SK-N-SH (cell line): ENCODE data around the gene ADAMTS15.

ENCODE experiments used
- CHD2 ChIP-seq: fragments of 150-350 bp; IDR thresholded peaks from 2 replicates; pipeline ENCODE4 v1.6.1; 2018; ENCODE audit warnings: low read length; ENCODE audit not compliant: partially characterized antibody
- ELF1 ChIP-seq: IDR thresholded peaks from 2 replicates; pipeline ENCODE4 v1.4.0; 2012
- GATA2 ChIP-seq: sonication (generic); formaldehyde crosslinking; IDR thresholded peaks from 2 replicates; pipeline ENCODE4 v1.5.0; 2020; ENCODE audit warnings: mild to moderate bottlenecking, missing genetic modification reagents
- POLR2AphosphoS5 ChIP-seq: IDR thresholded peaks from 2 replicates; pipeline ENCODE4 v1.6.1; 2012; ENCODE audit warnings: low read depth, low read length
- RXRA ChIP-seq: IDR thresholded peaks from 2 replicates; pipeline ENCODE4 v1.4.0; 2012; ENCODE audit warnings: low read depth, mild to moderate bottlenecking, borderline replicate concordance
- SIN3A ChIP-seq: IDR thresholded peaks from 2 replicates; pipeline ENCODE4 v1.6.1; 2012; ENCODE audit warnings: low read depth, mild to moderate bottlenecking, low read length, moderate library complexity, borderline replicate concordance
- TCF12 ChIP-seq: IDR thresholded peaks from 2 replicates; pipeline ENCODE4 v1.4.0; 2012
- YY1 ChIP-seq: IDR thresholded peaks from 2 replicates; pipeline ENCODE4 v1.4.0; 2012; ENCODE audit warnings: low read depth, mild to moderate bottlenecking
- TF ChIP-seq, protein P1 (sequence below): fragments of 200-600 bp; sonication (generic); IDR thresholded peaks from 2 replicates; pipeline ENCODE4 v1.6.1; 2017; ENCODE audit warnings: antibody characterized with exemption, mild to moderate bottlenecking, moderate library complexity
- TF ChIP-seq, protein P2 (sequence below): IDR thresholded peaks from 2 replicates; pipeline ENCODE4 v1.6.1; 2012; ENCODE audit warnings: mild to moderate bottlenecking, low read depth, low read length, moderate library complexity
- TF ChIP-seq, protein P3 (sequence below): IDR thresholded peaks from 2 replicates; pipeline ENCODE4 v1.4.0; 2012; ENCODE audit warnings: low read depth
- TF ChIP-seq, protein P4 (sequence below): IDR thresholded peaks from 2 replicates; pipeline ENCODE4 v1.4.0; 2012; ENCODE audit warnings: low read depth, borderline replicate concordance

DNA sequence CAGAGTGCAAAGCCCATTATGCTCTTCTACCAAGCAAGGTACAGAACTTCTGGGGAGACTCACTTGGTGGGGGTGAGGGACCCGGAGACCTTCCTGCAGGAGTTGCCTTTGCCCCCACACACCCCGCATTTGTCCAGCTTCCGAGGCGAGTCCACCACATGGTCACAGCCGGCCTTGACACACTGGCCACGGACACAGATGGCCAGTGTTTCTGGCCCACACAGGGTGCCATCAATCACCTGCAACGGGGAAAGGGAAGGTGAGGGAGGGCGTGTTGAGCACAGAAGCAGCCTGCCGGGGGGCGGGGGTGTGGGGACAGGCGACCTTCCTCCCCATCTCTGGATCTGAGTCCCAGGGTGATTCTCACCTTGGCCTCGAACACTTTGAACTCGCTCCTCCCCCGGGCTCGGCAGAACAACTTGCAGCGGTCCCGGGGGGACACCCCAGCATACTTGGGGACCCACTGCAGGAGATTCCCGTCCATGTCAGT lies 40.0 kb upstream of the ADAMTS15 start:
- TF ChIP-seq, protein P1, sequence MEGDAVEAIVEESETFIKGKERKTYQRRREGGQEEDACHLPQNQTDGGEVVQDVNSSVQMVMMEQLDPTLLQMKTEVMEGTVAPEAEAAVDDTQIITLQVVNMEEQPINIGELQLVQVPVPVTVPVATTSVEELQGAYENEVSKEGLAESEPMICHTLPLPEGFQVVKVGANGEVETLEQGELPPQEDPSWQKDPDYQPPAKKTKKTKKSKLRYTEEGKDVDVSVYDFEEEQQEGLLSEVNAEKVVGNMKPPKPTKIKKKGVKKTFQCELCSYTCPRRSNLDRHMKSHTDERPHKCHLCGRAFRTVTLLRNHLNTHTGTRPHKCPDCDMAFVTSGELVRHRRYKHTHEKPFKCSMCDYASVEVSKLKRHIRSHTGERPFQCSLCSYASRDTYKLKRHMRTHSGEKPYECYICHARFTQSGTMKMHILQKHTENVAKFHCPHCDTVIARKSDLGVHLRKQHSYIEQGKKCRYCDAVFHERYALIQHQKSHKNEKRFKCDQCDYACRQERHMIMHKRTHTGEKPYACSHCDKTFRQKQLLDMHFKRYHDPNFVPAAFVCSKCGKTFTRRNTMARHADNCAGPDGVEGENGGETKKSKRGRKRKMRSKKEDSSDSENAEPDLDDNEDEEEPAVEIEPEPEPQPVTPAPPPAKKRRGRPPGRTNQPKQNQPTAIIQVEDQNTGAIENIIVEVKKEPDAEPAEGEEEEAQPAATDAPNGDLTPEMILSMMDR: no peak
- TF ChIP-seq POLR2AphosphoS5 (no peak), GATA2 (no peak), SIN3A (no peak), RXRA (no peak), YY1 (no peak), TCF12 (no peak), CHD2 (no peak), ELF1 (no peak)
- TF ChIP-seq, protein P2, sequence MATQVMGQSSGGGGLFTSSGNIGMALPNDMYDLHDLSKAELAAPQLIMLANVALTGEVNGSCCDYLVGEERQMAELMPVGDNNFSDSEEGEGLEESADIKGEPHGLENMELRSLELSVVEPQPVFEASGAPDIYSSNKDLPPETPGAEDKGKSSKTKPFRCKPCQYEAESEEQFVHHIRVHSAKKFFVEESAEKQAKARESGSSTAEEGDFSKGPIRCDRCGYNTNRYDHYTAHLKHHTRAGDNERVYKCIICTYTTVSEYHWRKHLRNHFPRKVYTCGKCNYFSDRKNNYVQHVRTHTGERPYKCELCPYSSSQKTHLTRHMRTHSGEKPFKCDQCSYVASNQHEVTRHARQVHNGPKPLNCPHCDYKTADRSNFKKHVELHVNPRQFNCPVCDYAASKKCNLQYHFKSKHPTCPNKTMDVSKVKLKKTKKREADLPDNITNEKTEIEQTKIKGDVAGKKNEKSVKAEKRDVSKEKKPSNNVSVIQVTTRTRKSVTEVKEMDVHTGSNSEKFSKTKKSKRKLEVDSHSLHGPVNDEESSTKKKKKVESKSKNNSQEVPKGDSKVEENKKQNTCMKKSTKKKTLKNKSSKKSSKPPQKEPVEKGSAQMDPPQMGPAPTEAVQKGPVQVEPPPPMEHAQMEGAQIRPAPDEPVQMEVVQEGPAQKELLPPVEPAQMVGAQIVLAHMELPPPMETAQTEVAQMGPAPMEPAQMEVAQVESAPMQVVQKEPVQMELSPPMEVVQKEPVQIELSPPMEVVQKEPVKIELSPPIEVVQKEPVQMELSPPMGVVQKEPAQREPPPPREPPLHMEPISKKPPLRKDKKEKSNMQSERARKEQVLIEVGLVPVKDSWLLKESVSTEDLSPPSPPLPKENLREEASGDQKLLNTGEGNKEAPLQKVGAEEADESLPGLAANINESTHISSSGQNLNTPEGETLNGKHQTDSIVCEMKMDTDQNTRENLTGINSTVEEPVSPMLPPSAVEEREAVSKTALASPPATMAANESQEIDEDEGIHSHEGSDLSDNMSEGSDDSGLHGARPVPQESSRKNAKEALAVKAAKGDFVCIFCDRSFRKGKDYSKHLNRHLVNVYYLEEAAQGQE: no peak
- TF ChIP-seq, protein P3, sequence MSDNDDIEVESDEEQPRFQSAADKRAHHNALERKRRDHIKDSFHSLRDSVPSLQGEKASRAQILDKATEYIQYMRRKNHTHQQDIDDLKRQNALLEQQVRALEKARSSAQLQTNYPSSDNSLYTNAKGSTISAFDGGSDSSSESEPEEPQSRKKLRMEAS: no peak
- TF ChIP-seq, protein P4, sequence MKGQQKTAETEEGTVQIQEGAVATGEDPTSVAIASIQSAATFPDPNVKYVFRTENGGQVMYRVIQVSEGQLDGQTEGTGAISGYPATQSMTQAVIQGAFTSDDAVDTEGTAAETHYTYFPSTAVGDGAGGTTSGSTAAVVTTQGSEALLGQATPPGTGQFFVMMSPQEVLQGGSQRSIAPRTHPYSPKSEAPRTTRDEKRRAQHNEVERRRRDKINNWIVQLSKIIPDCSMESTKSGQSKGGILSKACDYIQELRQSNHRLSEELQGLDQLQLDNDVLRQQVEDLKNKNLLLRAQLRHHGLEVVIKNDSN: no peak
